GM12878 (cell line): Measurements from ENCODE around the gene OR1F1. TPM values are rescaled to one million over a fixed set of nuclear protein-coding genes. Genes with fewer than 3 reads are reported as not detected.

Experiments
- ATF7 ChIP-seq: fragments of 450-650 bp; IDR thresholded peaks from 2 replicates; pipeline ENCODE4 v1.6.1; 2016; ENCODE audit warnings: low read depth, mild to moderate bottlenecking
- BACH1 ChIP-seq: fragments of 450-650 bp; IDR thresholded peaks from 2 replicates; pipeline ENCODE4 v1.6.1; 2017; ENCODE audit warnings: mild to moderate bottlenecking, borderline replicate concordance
- HSF1 ChIP-seq: fragments of 150-350 bp; IDR thresholded peaks from 2 replicates; pipeline ENCODE4 v1.6.1; 2014; ENCODE audit warnings: mild to moderate bottlenecking, low read depth, low read length
- JUNB ChIP-seq: IDR thresholded peaks from 2 replicates; pipeline ENCODE4 v1.6.1; 2016; ENCODE audit warnings: antibody characterized with exemption, mild to moderate bottlenecking
- SMAD5 ChIP-seq: IDR thresholded peaks from 2 replicates; pipeline ENCODE4 v1.6.1; 2016; ENCODE audit warnings: antibody characterized with exemption, low read depth
- SREBF2 ChIP-seq: IDR thresholded peaks from 2 replicates; pipeline ENCODE4 v1.6.1; 2012; ENCODE audit warnings: mild to moderate bottlenecking, low read length
- TBL1XR1 ChIP-seq: IDR thresholded peaks from 2 replicates; pipeline ENCODE4 v1.6.1; 2012; ENCODE audit warnings: low read depth, low read length, improper control_type of control experiment
- YY1 ChIP-seq: IDR thresholded peaks from 2 replicates; pipeline ENCODE4 v1.6.1; 2011; ENCODE audit warnings: low read depth, mild to moderate bottlenecking, low read length
- ZNF384 ChIP-seq: IDR thresholded peaks from 2 replicates; pipeline ENCODE4 v1.6.1; 2012; ENCODE audit warnings: low read depth, mild to moderate bottlenecking, low read length, improper control_type of control experiment, borderline replicate concordance
- polyA plus RNA-seq, 11 experiments: library from polyadenylated mRNA; depleted of rRNA in 4 of 11; unstranded in 6 of 11; stranded (reverse) in 5 of 11; fragments of >200 nt; fragmentation: Nextera tagmentation in 4 of 11; fragmentation: Illumina TruSeq in 1 of 11; extraction: Ambion mirVana in 4 of 11; extraction: Trizol in 1 of 11; gene quantifications; 1 replicate in 1 of 11; 2 replicates in 10 of 11; pipeline versions ENCODE4 v1.2.1 to v1.2.3, GENCODE V29; 2011 to 2016; ENCODE audit warnings: inconsistent platforms in 2 of 11, missing spikeins in 2 of 11, low read depth in 1 of 11
- total RNA-seq, 4 experiments: library from RNA; depleted of rRNA in 3 of 4; stranded (reverse); fragments of >200 nt in 3 of 4; fragmentation: Illumina TruSeq in 1 of 4; extraction: Trizol in 1 of 4; gene quantifications; 2 replicates each; pipeline versions ENCODE4 v1.2.1 to v1.2.3, GENCODE V29; 2013 to 2021
- TF ChIP-seq, protein P1 (sequence below): IDR thresholded peaks from 2 replicates; pipeline ENCODE4 v1.6.1; 2011; ENCODE audit warnings: borderline replicate concordance, low read depth, mild to moderate bottlenecking, moderate library complexity, mixed read lengths, low read length; ENCODE audit not compliant: insufficient read depth; ENCODE audit errors: extremely low read length
- TF ChIP-seq, protein P2 (sequence below): IDR thresholded peaks from 2 replicates; pipeline ENCODE4 v1.6.1; 2011; ENCODE audit warnings: mild to moderate bottlenecking, low read depth, low read length, moderate library complexity; ENCODE audit not compliant: insufficient replicate concordance
- TF ChIP-seq, protein P3 (sequence below): fragments of 450-650 bp; IDR thresholded peaks from 2 replicates; pipeline ENCODE4 v1.6.1; 2017; ENCODE audit warnings: mild to moderate bottlenecking
- TF ChIP-seq, protein P4 (sequence below): fragments of 450-650 bp; IDR thresholded peaks from 2 replicates; pipeline ENCODE4 v1.6.1; 2018; ENCODE audit warnings: mild to moderate bottlenecking, low read depth, moderate library complexity; ENCODE audit not compliant: partially characterized antibody
- TF ChIP-seq, protein P5 (sequence below): IDR thresholded peaks from 2 replicates; pipeline ENCODE4 v1.6.1; 2011; ENCODE audit warnings: low read depth, mild to moderate bottlenecking, low read length, moderate library complexity, borderline replicate concordance; ENCODE audit errors: extremely low read depth
- TF ChIP-seq, protein P6 (sequence below): fragments of 450-650 bp; IDR thresholded peaks from 2 replicates; pipeline ENCODE4 v1.6.1; 2014; ENCODE audit warnings: mild to moderate bottlenecking
- TF ChIP-seq, protein P7 (sequence below): IDR thresholded peaks from 2 replicates; pipeline ENCODE4 v1.6.1; 2012; ENCODE audit warnings: low read depth, low read length, improper control_type of control experiment

OR1F1 gene
- total and polyA plus RNA-seq, 10 of the 15 experiments (the other 5 are each of a cell fraction or from before 2014, with no cell fraction given): 0.10 to 0.14 (median 0.12) TPM; not detected in 7

GRCh38 chr16:3234857-3235561 lies 47.0 kb downstream of the OR1F1 start, which contains the start of gene ZNF200 (continued):
- TF ChIP-seq, protein P1, sequence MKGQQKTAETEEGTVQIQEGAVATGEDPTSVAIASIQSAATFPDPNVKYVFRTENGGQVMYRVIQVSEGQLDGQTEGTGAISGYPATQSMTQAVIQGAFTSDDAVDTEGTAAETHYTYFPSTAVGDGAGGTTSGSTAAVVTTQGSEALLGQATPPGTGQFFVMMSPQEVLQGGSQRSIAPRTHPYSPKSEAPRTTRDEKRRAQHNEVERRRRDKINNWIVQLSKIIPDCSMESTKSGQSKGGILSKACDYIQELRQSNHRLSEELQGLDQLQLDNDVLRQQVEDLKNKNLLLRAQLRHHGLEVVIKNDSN: no peak
- TF ChIP-seq, protein P2, sequence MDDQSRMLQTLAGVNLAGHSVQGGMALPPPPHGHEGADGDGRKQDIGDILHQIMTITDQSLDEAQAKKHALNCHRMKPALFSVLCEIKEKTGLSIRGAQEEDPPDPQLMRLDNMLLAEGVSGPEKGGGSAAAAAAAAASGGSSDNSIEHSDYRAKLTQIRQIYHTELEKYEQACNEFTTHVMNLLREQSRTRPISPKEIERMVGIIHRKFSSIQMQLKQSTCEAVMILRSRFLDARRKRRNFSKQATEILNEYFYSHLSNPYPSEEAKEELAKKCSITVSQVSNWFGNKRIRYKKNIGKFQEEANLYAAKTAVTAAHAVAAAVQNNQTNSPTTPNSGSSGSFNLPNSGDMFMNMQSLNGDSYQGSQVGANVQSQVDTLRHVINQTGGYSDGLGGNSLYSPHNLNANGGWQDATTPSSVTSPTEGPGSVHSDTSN: peak; percentile 95
- TF ChIP-seq, protein P3, sequence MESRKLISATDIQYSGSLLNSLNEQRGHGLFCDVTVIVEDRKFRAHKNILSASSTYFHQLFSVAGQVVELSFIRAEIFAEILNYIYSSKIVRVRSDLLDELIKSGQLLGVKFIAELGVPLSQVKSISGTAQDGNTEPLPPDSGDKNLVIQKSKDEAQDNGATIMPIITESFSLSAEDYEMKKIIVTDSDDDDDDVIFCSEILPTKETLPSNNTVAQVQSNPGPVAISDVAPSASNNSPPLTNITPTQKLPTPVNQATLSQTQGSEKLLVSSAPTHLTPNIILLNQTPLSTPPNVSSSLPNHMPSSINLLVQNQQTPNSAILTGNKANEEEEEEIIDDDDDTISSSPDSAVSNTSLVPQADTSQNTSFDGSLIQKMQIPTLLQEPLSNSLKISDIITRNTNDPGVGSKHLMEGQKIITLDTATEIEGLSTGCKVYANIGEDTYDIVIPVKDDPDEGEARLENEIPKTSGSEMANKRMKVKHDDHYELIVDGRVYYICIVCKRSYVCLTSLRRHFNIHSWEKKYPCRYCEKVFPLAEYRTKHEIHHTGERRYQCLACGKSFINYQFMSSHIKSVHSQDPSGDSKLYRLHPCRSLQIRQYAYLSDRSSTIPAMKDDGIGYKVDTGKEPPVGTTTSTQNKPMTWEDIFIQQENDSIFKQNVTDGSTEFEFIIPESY: no peak
- TF ChIP-seq YY1 (0 out of 2 replicates have a peak, but pooled peaks have one; percentile 65), TBL1XR1 (no peak), ZNF384 (no peak), BACH1 (peak; percentile 49; the same call in 1 of the 2 replicates), JUNB (no peak), SMAD5 (peak; percentile 35; the same call in 1 of the 2 replicates), HSF1 (no peak), SREBF2 (0 out of 2 replicates have a peak, but pooled peaks have one; percentile 15), ATF7 (peak; percentile 95)
- TF ChIP-seq, protein P4, sequence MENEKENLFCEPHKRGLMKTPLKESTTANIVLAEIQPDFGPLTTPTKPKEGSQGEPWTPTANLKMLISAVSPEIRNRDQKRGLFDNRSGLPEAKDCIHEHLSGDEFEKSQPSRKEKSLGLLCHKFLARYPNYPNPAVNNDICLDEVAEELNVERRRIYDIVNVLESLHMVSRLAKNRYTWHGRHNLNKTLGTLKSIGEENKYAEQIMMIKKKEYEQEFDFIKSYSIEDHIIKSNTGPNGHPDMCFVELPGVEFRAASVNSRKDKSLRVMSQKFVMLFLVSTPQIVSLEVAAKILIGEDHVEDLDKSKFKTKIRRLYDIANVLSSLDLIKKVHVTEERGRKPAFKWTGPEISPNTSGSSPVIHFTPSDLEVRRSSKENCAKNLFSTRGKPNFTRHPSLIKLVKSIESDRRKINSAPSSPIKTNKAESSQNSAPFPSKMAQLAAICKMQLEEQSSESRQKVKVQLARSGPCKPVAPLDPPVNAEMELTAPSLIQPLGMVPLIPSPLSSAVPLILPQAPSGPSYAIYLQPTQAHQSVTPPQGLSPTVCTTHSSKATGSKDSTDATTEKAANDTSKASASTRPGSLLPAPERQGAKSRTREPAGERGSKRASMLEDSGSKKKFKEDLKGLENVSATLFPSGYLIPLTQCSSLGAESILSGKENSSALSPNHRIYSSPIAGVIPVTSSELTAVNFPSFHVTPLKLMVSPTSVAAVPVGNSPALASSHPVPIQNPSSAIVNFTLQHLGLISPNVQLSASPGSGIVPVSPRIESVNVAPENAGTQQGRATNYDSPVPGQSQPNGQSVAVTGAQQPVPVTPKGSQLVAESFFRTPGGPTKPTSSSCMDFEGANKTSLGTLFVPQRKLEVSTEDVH: peak; percentile 86
- TF ChIP-seq, protein P5, sequence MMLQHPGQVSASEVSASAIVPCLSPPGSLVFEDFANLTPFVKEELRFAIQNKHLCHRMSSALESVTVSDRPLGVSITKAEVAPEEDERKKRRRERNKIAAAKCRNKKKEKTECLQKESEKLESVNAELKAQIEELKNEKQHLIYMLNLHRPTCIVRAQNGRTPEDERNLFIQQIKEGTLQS: no peak
- TF ChIP-seq, protein P6, sequence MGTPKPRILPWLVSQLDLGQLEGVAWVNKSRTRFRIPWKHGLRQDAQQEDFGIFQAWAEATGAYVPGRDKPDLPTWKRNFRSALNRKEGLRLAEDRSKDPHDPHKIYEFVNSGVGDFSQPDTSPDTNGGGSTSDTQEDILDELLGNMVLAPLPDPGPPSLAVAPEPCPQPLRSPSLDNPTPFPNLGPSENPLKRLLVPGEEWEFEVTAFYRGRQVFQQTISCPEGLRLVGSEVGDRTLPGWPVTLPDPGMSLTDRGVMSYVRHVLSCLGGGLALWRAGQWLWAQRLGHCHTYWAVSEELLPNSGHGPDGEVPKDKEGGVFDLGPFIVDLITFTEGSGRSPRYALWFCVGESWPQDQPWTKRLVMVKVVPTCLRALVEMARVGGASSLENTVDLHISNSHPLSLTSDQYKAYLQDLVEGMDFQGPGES: peak; percentile 25; the same call in 1 of the 2 replicates
- TF ChIP-seq, protein P7, sequence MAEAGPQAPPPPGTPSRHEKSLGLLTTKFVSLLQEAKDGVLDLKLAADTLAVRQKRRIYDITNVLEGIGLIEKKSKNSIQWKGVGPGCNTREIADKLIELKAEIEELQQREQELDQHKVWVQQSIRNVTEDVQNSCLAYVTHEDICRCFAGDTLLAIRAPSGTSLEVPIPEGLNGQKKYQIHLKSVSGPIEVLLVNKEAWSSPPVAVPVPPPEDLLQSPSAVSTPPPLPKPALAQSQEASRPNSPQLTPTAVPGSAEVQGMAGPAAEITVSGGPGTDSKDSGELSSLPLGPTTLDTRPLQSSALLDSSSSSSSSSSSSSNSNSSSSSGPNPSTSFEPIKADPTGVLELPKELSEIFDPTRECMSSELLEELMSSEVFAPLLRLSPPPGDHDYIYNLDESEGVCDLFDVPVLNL: 0 out of 2 replicates have a peak, but pooled peaks have one; percentile 48
